Keratinocyte (primary cell): Measurements from ENCODE around the gene HMGCS1. TPM values are rescaled to one million over a fixed set of nuclear protein-coding genes. Genes with fewer than 3 reads are reported as not detected.

Source experiments
- DNase-seq: peaks from one replicate; pipeline ENCODE4 v3.0.0-alpha.2; 2011; ENCODE audit warnings: low read depth, missing footprints, low spot score
- FAIRE-seq: peaks from 2 replicates; lab custom pipeline; 2011; peaks lifted over from hg19 to GRCh38; lab: Jason Lieb, UNC
- H2AFZ ChIP-seq: 2 replicates; pipeline ENCODE4 v1.6.0; 2012; ENCODE audit warnings: low read length, control low read depth, inconsistent platforms; ENCODE audit not compliant: control insufficient read depth
- H3K27ac ChIP-seq: 2 replicates; pipeline ENCODE4 v1.5.1; 2011; ENCODE audit warnings: low read length; ENCODE audit not compliant: control insufficient read depth, insufficient read depth
- H3K27me3 ChIP-seq: 3 replicates; pipeline ENCODE4 v1.6.0; 2011; ENCODE audit warnings: low read length; ENCODE audit not compliant: control insufficient read depth, insufficient read depth; ENCODE audit errors: extremely low read depth
- H3K36me3 ChIP-seq, 2 experiments: 2 replicates in 1 of 2; 3 replicates in 1 of 2; pipeline ENCODE4 v1.5.1; 2011; ENCODE audit warnings: low read length in 2 of 2, mild to moderate bottlenecking in 1 of 2; ENCODE audit not compliant: control insufficient read depth in 2 of 2, insufficient read depth in 2 of 2; ENCODE audit errors: extremely low read depth in 1 of 2
- H3K4me1 ChIP-seq: 3 replicates; pipeline ENCODE4 v1.5.1; 2011; ENCODE audit warnings: low read length; ENCODE audit not compliant: control insufficient read depth, insufficient read depth; ENCODE audit errors: extremely low read depth
- H3K4me2 ChIP-seq: 3 replicates; pipeline ENCODE4 v1.6.0; 2011; ENCODE audit warnings: low read depth, low read length; ENCODE audit not compliant: control insufficient read depth, insufficient read depth; ENCODE audit errors: extremely low read depth
- H3K4me3 ChIP-seq, 3 experiments: fragments of 200-600 bp in 1 of 3; sonication (generic) in 1 of 3; 2 replicates in 2 of 3; 3 replicates in 1 of 3; pipeline ENCODE4 v1.5.1; 2011 to 2016; ENCODE audit warnings: low read length in 3 of 3, mild to moderate bottlenecking in 3 of 3, control low read depth in 2 of 3, inconsistent platforms in 1 of 3, low read depth in 1 of 3, mixed read lengths in 1 of 3, mixed run types in 1 of 3, moderate library complexity in 1 of 3; ENCODE audit not compliant: control insufficient read depth in 2 of 3, insufficient read depth in 2 of 3; ENCODE audit errors: extremely low read depth in 1 of 3
- H3K79me2 ChIP-seq: 2 replicates; pipeline ENCODE4 v1.6.0; 2012; ENCODE audit warnings: low read length; ENCODE audit not compliant: control insufficient read depth, insufficient read depth
- H3K9ac ChIP-seq: 3 replicates; pipeline ENCODE4 v1.6.0; 2011; ENCODE audit warnings: low read length; ENCODE audit not compliant: control insufficient read depth, insufficient read depth; ENCODE audit errors: extremely low read depth
- H3K9me1 ChIP-seq: 3 replicates; pipeline ENCODE4 v1.6.0; 2011; ENCODE audit warnings: low read length; ENCODE audit not compliant: control insufficient read depth, insufficient read depth; ENCODE audit errors: extremely low read depth
- H3K9me3 ChIP-seq: 2 replicates; pipeline ENCODE4 v1.5.1; 2012; ENCODE audit warnings: low read depth, low read length; ENCODE audit not compliant: control insufficient read depth
- H4K20me1 ChIP-seq: 3 replicates; pipeline ENCODE4 v1.6.0; 2011; ENCODE audit warnings: low read length; ENCODE audit not compliant: control insufficient read depth, insufficient read depth; ENCODE audit errors: extremely low read depth
- CTCF ChIP-seq, 3 experiments: IDR thresholded peaks in 1 of 3; conservative IDR thresholded peaks in 1 of 3; optimal IDR thresholded peaks in 1 of 3; 2 replicates in 2 of 3; 3 replicates in 1 of 3; pipeline versions ENCODE3 to v1.5.1; 2011; ENCODE audit warnings: low read length in 3 of 3, mild to moderate bottlenecking in 3 of 3, moderate library complexity in 2 of 3, control low read depth in 1 of 3, inconsistent platforms in 1 of 3; ENCODE audit not compliant: insufficient read depth in 2 of 3; ENCODE audit errors: extremely low read depth in 1 of 3
- EZH2 ChIP-seq: IDR thresholded peaks from one replicate; pipeline ENCODE4 v1.6.1; 2012; ENCODE audit warnings: inconsistent platforms, mild to moderate bottlenecking, low read length, moderate library complexity
- dilution Hi-C: fragments of 300-500 bp; cut with MboI; formaldehyde crosslinking; loops from one replicate; pipeline ENCODE4 v1.7.0; 2020; ENCODE audit warnings: low sequenced_read_pairs; ENCODE audit not compliant: extremely low pct_ligation_motif_present
- polyA plus RNA-seq, 5 experiments: library from polyadenylated mRNA; depleted of rRNA in 3 of 5; stranded (reverse) in 3 of 5; stranded (forward) in 1 of 5; unstranded in 1 of 5; fragments of >200 nt; gene quantifications; 1 replicate in 1 of 5; 2 replicates in 3 of 5; 3 replicates in 1 of 5; pipeline versions ENCODE4 v1.2.1 to v1.2.3, GENCODE V29; 2011 to 2012; ENCODE audit warnings: missing spikeins in 2 of 5, low read depth in 1 of 5, low replicate concordance in 1 of 5

The HMGCS1 gene
- polyA plus RNA-seq, 1 donor (not counting 4 experiments of a cell fraction or from before 2014, with no cell fraction given): 512 TPM

DNA sequence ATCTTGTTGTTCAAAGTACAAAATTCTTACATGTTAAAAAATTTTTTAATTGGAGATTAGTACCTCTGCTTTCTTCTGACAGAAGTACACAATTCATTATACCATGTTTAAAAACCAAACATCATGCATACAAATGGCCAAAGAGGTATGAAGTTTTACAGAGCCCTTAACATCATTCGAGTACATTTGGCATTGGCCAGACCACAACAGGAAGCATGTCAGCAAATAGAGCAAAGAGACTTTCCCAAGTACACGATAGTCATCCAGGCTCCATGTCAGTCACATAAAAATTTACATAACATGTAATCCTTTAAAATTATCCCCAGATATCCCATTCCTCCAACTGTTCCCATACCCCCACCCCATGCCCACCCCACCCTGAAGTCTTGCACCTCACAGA lies 22.5 kb downstream of the HMGCS1 start:
- H3K9ac ChIP-seq: no peak overlapping the region
- H3K4me1 ChIP-seq: no peaks in the 10 kb centered on the region
- no peak overlapping the region for H3K4me2 ChIP-seq
- DNase-seq (no peak), FAIRE-seq (no peak)
- peaks cover 24 to 28% of the 10 kb centered on the region in 2 experiments for H3K36me3 ChIP-seq
- H3K27ac ChIP-seq: no peak overlapping the region
- no peaks in the 10 kb centered on the region for H3K79me2 ChIP-seq
- no peak overlapping the region for H2AFZ ChIP-seq
- no peaks in the 10 kb centered on the region for H3K9me1 ChIP-seq
- TF ChIP-seq EZH2: no peak
- no peak for TF ChIP-seq CTCF (optimal IDR thresholded peaks at IDR 0.05 in 1 of 3, IDR thresholded peaks at IDR 0.05 in 1 of 3, conservative IDR thresholded peaks at IDR 0.05 in 1 of 3; ENCODE audit: extremely low read depth in 1 of 3, insufficient read depth in 2 of 3, low read length in 3 of 3)
- H3K27me3 ChIP-seq: no peaks in the 10 kb centered on the region
- no peak overlapping the region for H3K4me3 ChIP-seq
- no peaks in the 10 kb centered on the region for H3K9me3 ChIP-seq
- dilution Hi-C loops: no loop called here
- H4K20me1 ChIP-seq: peaks cover 2% of the 10 kb centered on the region

- dilution Hi-C loops: no loop called here
- Histone ChIP-seq H2AFZ (no peak overlapping the region), H3K27me3 (no peaks in the 10 kb centered on the region), H3K9me3 (no peaks in the 10 kb centered on the region), H3K27ac (no peak overlapping the region), H3K36me3 (peaks cover 9 to 14% of the 10 kb centered on the region in 2 experiments), H3K4me1 (no peaks in the 10 kb centered on the region), H3K9me1 (no peaks in the 10 kb centered on the region), H3K4me3 (no peak overlapping the region), H3K79me2 (no peaks in the 10 kb centered on the region), H3K4me2 (no peak overlapping the region), H4K20me1 (peaks cover 2% of the 10 kb centered on the region), H3K9ac (no peak overlapping the region)
- DNase-seq (no peak), FAIRE-seq (no peak)
- TF ChIP-seq CTCF (optimal IDR thresholded peaks at IDR 0.05 in 1 of 3, IDR thresholded peaks at IDR 0.05 in 1 of 3, conservative IDR thresholded peaks at IDR 0.05 in 1 of 3; ENCODE audit: extremely low read depth in 1 of 3, insufficient read depth in 2 of 3, low read length in 3 of 3) (no peak), EZH2 (no peak)
These were observed 24.9 kb downstream of the HMGCS1 start for GRCh38 chr5:43288269-43288831.
